VCaP (cell line): ENCODE data around the gene ZIC4.

Experiments used
- H3K27ac ChIP-seq: fragments of 450-650 bp; 2 replicates; pipeline ENCODE4 v1.5.1; 2017
- TF ChIP-seq, protein P1 (sequence below): fragments of 450-650 bp; conservative IDR thresholded peaks from 2 replicates; pipeline ENCODE4 v1.5.1; 2017; ENCODE audit warnings: mild to moderate bottlenecking, moderate library complexity

ZIC4 gene

GRCh38 chr3:147422196-147422595 is 15.9 kb upstream of the ZIC4 start:
- TF ChIP-seq, protein P1, sequence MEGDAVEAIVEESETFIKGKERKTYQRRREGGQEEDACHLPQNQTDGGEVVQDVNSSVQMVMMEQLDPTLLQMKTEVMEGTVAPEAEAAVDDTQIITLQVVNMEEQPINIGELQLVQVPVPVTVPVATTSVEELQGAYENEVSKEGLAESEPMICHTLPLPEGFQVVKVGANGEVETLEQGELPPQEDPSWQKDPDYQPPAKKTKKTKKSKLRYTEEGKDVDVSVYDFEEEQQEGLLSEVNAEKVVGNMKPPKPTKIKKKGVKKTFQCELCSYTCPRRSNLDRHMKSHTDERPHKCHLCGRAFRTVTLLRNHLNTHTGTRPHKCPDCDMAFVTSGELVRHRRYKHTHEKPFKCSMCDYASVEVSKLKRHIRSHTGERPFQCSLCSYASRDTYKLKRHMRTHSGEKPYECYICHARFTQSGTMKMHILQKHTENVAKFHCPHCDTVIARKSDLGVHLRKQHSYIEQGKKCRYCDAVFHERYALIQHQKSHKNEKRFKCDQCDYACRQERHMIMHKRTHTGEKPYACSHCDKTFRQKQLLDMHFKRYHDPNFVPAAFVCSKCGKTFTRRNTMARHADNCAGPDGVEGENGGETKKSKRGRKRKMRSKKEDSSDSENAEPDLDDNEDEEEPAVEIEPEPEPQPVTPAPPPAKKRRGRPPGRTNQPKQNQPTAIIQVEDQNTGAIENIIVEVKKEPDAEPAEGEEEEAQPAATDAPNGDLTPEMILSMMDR = no peak
- H3K27ac ChIP-seq = no peak overlapping the region

- no peak overlapping the region for H3K27ac ChIP-seq
- TF ChIP-seq, protein P1 = no peak
Observed at GRCh38 chr3:147421184-147421912, 15.0 kb upstream of the ZIC4 start.

GRCh38 chr3:147420353-147421183 is 14.2 kb upstream of the ZIC4 start:
- no peak overlapping the region for H3K27ac ChIP-seq
- TF ChIP-seq, protein P1 = no peak

DNA sequence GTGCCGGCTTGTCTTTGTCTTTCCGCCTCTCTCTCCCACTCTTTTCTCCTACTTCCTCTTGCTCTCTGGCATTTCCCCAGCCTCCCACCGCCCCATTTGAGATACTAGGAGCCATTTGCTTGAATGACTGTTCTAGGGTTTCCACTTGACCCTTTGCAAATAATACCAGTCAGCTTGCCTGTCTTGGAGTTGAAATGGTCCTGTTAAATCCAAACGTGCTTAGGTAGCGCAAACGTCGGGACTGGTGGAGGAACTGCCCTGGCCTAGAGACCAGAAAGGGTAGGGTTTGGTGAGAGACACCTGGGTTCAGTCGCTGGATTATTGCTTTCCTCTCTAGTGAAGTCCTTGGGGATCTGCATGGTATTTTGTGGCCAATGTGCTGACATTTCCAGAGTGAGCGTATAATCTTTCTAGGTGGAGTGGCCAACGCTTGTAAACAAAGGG is 13.5 kb upstream of the ZIC4 start:
- no peak overlapping the region for H3K27ac ChIP-seq
- TF ChIP-seq, protein P1 = no peak

DNA sequence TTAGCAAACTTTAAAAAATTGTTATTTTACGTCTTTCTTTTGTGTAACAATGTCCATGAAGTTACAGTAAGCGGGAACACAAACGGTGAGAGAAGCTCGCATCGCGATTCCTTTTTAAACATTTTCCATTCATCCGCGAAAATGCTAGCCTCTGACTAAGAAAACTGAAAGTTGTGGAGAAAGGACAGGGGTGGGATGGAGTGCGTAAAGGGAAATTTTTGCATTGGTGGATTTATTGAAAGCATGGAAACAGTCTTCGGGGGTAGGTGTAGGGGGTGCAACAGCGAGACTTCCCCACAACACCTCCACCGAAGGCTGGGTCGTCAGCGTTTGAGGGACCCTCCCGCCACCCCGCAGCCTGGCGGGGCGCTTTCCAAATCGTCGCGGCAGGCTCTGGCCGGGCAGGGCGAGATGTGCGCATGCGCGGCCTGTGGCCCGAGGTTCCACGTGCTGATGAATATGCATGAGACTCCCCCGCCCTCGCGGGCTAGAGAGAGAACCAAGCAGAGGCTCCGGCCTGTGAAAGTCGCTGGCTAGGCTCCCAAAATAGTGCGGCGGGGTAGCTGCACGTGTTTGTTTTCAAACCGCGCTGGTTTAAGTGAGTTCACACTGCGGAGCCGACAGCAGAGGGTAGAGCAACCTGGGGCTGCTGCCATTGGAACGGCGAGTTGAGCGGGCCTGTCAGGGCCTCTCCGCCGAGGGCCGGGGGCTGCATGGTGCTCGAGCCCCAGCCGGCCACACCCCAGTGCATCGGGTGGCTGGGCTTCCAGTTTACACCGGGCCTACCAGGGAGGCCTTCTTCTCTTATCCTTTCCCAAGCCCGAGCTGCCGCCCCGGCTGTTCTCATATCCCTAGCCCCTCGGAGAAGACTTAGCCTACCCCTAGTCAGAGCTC is 12.7 kb upstream of the ZIC4 start:
- TF ChIP-seq, protein P1 = no peak
- H3K27ac ChIP-seq = no peak overlapping the region

GRCh38 chr3:147418371-147418781 is 12.0 kb upstream of the ZIC4 start:
- H3K27ac ChIP-seq = no peak overlapping the region
- TF ChIP-seq, protein P1 = no peak
